K562 (cell line): Measurements from ENCODE around the gene ANKRD23. TPM values are rescaled to one million over a fixed set of nuclear protein-coding genes. Genes with fewer than 3 reads are reported as not detected.
A peak's percentile ranks its signal among the peaks of the same experiment; 100 is the strongest.

ENCODE experiments used
- AFF4 ChIP-seq: sonication (generic); formaldehyde crosslinking; IDR thresholded peaks from 2 replicates; pipeline ENCODE4 v1.8.0; 2023; ENCODE audit warnings: mild to moderate bottlenecking, missing genetic modification reagents
- ARID2 ChIP-seq: fragments of 450-650 bp; IDR thresholded peaks from 2 replicates; pipeline ENCODE4 v1.6.1; 2017; ENCODE audit warnings: antibody characterized with exemption, mild to moderate bottlenecking
- COPS2 ChIP-seq: fragments of 450-650 bp; conservative IDR thresholded peaks from 2 replicates; pipeline ENCODE4 v1.6.1; 2016; ENCODE audit warnings: mild to moderate bottlenecking, moderate library complexity
- FUS ChIP-seq: fragments of 200-400 bp; formaldehyde crosslinking; optimal IDR thresholded peaks from 2 replicates; pipeline ENCODE3; 2017; ENCODE audit warnings: low read depth, low read length
- HDAC1 ChIP-seq, 2 experiments: fragments of 450-650 bp; IDR thresholded peaks; 2 replicates each; pipeline ENCODE4 v1.6.1; 2016 to 2017; ENCODE audit warnings: inconsistent platforms in 1 of 2, mild to moderate bottlenecking in 1 of 2, moderate library complexity in 1 of 2
- HDAC3 ChIP-seq: fragments of 450-650 bp; IDR thresholded peaks from 2 replicates; pipeline ENCODE4 v1.6.1; 2018; ENCODE audit warnings: borderline replicate concordance, mild to moderate bottlenecking, moderate library complexity; ENCODE audit not compliant: partially characterized antibody
- LEF1 ChIP-seq: fragments of 450-650 bp; IDR thresholded peaks from 2 replicates; pipeline ENCODE4 v1.6.1; 2016; ENCODE audit warnings: mild to moderate bottlenecking
- MCM2 ChIP-seq: fragments of 450-650 bp; IDR thresholded peaks from 2 replicates; pipeline ENCODE4 v1.6.1; 2017; ENCODE audit warnings: low read depth, mild to moderate bottlenecking
- MXI1 ChIP-seq: IDR thresholded peaks from 2 replicates; pipeline ENCODE4 v1.6.1; 2011; ENCODE audit warnings: low read depth, mild to moderate bottlenecking, improper control_type of control experiment, low read length
- POLR2H ChIP-seq: IDR thresholded peaks from 2 replicates; pipeline ENCODE4 v1.6.1; 2016; ENCODE audit warnings: missing genetic modification characterization, low read depth, mild to moderate bottlenecking, control low read depth, missing compliant biosample characterization, moderate library complexity
- STAG1 ChIP-seq: sonication (generic); formaldehyde crosslinking; IDR thresholded peaks from 2 replicates; pipeline ENCODE4 v1.5.0; 2020; ENCODE audit warnings: missing genetic modification reagents, borderline replicate concordance
- TBP ChIP-seq: optimal IDR thresholded peaks from 2 replicates; pipeline ENCODE3; 2011; ENCODE audit warnings: low read depth, low read length, improper control_type of control experiment
- THRAP3 ChIP-seq: fragments of 450-650 bp; IDR thresholded peaks from 2 replicates; pipeline ENCODE4 v1.6.1; 2016; ENCODE audit warnings: mild to moderate bottlenecking, inconsistent platforms, borderline replicate concordance
- ZMIZ1 ChIP-seq, 2 experiments: fragments of 150-350 bp in 1 of 2; IDR thresholded peaks; 2 replicates each; pipeline ENCODE4 v1.6.1; 2012 to 2016; ENCODE audit warnings: low read depth in 2 of 2, low read length in 2 of 2, mild to moderate bottlenecking in 1 of 2, moderate library complexity in 1 of 2
- ZNF274 ChIP-seq: IDR thresholded peaks from 2 replicates; pipeline ENCODE4 v1.6.1; 2011; ENCODE audit warnings: low read depth, mild to moderate bottlenecking, low read length, moderate library complexity, borderline replicate concordance
- ZNF395 ChIP-seq: fragments of 200-800 bp; sonication (Bioruptor generic); IDR thresholded peaks from 2 replicates; pipeline ENCODE4 v1.6.1; 2017; ENCODE audit warnings: missing genetic modification characterization, missing compliant biosample characterization
- ZNF589 ChIP-seq: fragments of 200-800 bp; sonication (Bioruptor generic); IDR thresholded peaks from 2 replicates; pipeline ENCODE4 v1.6.1; 2016; ENCODE audit warnings: low read depth, missing genetic modification characterization, missing compliant biosample characterization
- ZNF717 ChIP-seq: fragments of 250-450 bp; sonication (Bioruptor Pico); IDR thresholded peaks from 2 replicates; pipeline ENCODE4 v1.5.0; 2021
- polyA plus RNA-seq, 8 experiments: library from polyadenylated mRNA; depleted of rRNA in 4 of 8; stranded (reverse) in 5 of 8; unstranded in 3 of 8; fragments of >200 nt; fragmentation: Nextera tagmentation in 2 of 8; fragmentation: Illumina TruSeq in 1 of 8; extraction: Ambion mirVana in 2 of 8; extraction: Trizol in 1 of 8; gene quantifications; 2 replicates each; pipeline versions ENCODE4 v1.2.1 to v1.2.3, GENCODE V29; 2011 to 2014; ENCODE audit warnings: inconsistent platforms in 1 of 8, missing spikeins in 1 of 8
- total RNA-seq, 7 experiments: library from RNA; depleted of rRNA in 6 of 7; stranded (reverse); fragments of >200 nt in 6 of 7; fragmentation: Illumina TruSeq in 2 of 7; extraction: Trizol in 2 of 7; gene quantifications; 2 replicates each; pipeline versions ENCODE4 v1.2.1 to v1.2.3, GENCODE V29; 2011 to 2021; ENCODE audit warnings: low replicate concordance in 1 of 7

ANKRD23 gene
- total and polyA plus RNA-seq, 9 of the 15 experiments (the other 6 are each of a cell fraction or from before 2014, with no cell fraction given) = 0.32 to 4.8 (median 2.8) TPM

- TF ChIP-seq STAG1 (CRISPR knock-in tag) = peak; percentile 76; the same call in 1 of the 2 replicates
- TF ChIP-seq HDAC1 (IDR thresholded peaks at IDR 0.05) = peak in 1 of 2 experiments; percentile 22; a peak in 1 of 4 replicates
- TF ChIP-seq TBP = peak; percentile 54
- peak; percentile 83 for TF ChIP-seq ARID2
- TF ChIP-seq MCM2 = no peak
- TF ChIP-seq AFF4 (CRISPR knock-in tag) = no peak
- TF ChIP-seq HDAC3 = no peak
- TF ChIP-seq ZMIZ1 (IDR thresholded peaks at IDR 0.05; ENCODE audit: low read depth in 2 of 2, low read length in 2 of 2) = no peak
- TF ChIP-seq ZNF395 (CRISPR knock-in tag) = no peak; the same call in none of the 2 replicates
- no peak for TF ChIP-seq MXI1
- 0 out of 2 replicates have a peak, but pooled peaks have one; percentile 60 for TF ChIP-seq POLR2H (tag)
- TF ChIP-seq ZNF589 = no peak
- no peak for TF ChIP-seq ZNF717 (CRISPR knock-in tag)
- TF ChIP-seq LEF1 = no peak
- TF ChIP-seq THRAP3 = no peak
- TF ChIP-seq FUS = peak; percentile 93
- TF ChIP-seq ZNF274 = 0 out of 2 replicates have a peak, but pooled peaks have one; percentile 12
- TF ChIP-seq COPS2 = no peak
Measured at GRCh38 chr2:96857667-96858372, 14.0 kb upstream of the ANKRD23 start, which contains the start of gene ANKRD39 (continued).
